GM10248 (cell line): ENCODE data around the gene EFCC1.

Source experiments
- CTCF ChIA-PET: fragments of 300-600 bp; sonication (Branson Sonifier 250); formaldehyde crosslinking; extraction: SDS; loops from one replicate; lab custom pipeline; 2021; ENCODE audit warnings: antibody characterized with exemption; lab: Yijun Ruan, JAX
- POLR2A ChIA-PET: fragments of 350-650 bp; sonication (Branson Sonifier 250); formaldehyde crosslinking; extraction: SDS; loops from one replicate; lab custom pipeline; 2020; ENCODE audit warnings: antibody characterized with exemption; lab: Yijun Ruan, JAX
- DNase-seq: peaks from one replicate; pipeline ENCODE4 v3.0.0; 2012; ENCODE audit errors: extremely low spot score
- TF ChIP-seq, protein P1 (sequence below): IDR thresholded peaks from 2 replicates; pipeline ENCODE4 v1.5.1; 2012; ENCODE audit warnings: mild to moderate bottlenecking, low read depth; ENCODE audit errors: extremely low read depth, missing control alignments, control extremely low read depth

The EFCC1 gene

DNA sequence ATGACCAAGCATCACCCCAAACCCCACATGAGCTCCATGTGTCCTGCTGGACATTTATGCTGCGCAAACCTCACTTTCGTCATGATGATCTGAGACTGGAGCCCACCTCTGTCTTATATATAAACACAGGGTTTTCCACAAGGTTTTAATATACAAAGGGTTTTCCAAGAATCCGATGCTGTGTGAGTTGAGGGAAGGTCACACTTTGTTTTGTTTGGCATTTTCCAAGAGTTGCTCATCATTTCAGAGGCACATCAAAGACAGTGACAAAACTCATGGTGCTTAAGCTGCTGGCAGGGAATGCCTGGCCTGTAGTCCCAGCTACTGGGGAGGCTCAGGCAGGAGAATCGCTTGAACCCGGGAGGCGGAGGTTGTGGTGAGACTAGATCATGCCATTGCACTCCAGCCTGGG lies 20.0 kb downstream of the EFCC1 start:
- TF ChIP-seq, protein P1, sequence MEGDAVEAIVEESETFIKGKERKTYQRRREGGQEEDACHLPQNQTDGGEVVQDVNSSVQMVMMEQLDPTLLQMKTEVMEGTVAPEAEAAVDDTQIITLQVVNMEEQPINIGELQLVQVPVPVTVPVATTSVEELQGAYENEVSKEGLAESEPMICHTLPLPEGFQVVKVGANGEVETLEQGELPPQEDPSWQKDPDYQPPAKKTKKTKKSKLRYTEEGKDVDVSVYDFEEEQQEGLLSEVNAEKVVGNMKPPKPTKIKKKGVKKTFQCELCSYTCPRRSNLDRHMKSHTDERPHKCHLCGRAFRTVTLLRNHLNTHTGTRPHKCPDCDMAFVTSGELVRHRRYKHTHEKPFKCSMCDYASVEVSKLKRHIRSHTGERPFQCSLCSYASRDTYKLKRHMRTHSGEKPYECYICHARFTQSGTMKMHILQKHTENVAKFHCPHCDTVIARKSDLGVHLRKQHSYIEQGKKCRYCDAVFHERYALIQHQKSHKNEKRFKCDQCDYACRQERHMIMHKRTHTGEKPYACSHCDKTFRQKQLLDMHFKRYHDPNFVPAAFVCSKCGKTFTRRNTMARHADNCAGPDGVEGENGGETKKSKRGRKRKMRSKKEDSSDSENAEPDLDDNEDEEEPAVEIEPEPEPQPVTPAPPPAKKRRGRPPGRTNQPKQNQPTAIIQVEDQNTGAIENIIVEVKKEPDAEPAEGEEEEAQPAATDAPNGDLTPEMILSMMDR: no peak
- ChIA-PET POLR2A (no interaction called here), CTCF (interaction anchor here (1.1 to 7.6 kb wide), 4 partner anchors 13 to 225 kb away, joined by 3 to 35 read pairs (median 8); no protein-coding TSS in a partner anchor)
- no peak for DNase-seq

DNA sequence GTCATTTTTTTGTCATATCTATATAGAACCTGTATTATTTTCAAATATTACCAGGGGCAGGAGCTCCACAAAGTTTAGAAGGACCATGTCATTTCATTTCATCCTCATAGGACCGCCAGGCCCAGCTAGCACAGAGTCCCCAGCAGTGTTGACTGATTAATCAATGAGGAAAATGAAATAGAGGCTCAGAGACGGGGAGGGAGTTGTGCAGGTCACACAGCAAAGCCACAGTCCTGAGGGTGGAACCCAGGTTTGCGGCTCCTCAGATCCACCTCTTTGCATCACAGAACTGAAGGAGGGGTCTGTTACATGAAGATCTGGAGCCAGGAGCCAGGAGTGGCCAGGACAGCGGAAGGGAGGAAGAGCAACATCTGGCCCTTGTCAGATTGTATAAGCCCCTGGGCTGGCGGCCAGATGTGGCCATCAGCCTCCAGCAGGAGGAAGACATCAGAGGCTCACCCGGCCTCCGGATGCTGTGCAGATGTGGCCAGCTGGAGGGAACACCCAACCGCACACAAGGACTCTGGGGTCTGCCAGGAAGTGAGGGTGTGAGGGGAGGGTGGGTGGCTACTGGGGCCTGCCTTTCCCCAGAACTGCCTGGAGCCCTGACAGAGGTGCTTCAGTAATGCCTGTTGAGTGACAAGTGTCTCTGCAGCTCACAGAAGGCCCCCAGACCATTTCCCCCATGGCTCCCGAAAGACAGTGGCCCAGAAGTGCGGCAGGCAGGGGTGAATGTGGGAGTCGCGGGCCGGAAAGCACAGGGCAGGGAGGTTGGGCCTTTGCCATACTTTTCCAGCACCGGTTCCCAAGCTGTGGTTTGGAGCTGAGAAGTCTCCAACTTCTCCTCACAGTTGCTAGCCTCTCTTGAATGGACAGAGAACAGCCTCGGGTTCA lies 21.3 kb downstream of the EFCC1 start:
- DNase-seq: no peak
- TF ChIP-seq, protein P1: no peak
- POLR2A ChIA-PET: no interaction called here
- CTCF ChIA-PET: interaction anchor here (0.7 to 7.6 kb wide), 4 partner anchors 12 to 224 kb away, joined by 3 to 35 read pairs (median 6); no protein-coding TSS in a partner anchor

DNA sequence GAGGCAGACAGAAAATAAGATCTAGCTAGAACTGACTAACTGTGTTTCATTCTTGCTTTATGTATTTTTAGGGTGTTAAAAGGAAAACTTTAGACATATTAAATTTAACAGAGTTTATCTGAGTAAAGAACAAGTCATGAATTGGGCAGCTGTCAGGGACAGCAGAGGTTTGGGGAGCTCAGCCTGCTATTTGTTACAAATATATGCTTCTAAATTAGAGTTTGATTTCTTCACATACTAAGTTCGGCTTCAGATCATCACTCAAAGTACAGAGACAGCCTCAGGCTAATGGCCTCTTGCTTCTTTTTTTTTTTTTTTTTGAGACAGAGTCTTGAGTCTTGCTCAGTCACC lies 21.9 kb downstream of the EFCC1 start:
- DNase-seq: no peak
- ChIA-PET POLR2A (interaction anchor here (0.6 kb wide), 1 partner anchor 100 kb away, joined by 3 read pairs; no protein-coding TSS in a partner anchor), CTCF (interaction anchor here (7.6 kb wide), 1 partner anchor 30 kb away, joined by 35 read pairs; no protein-coding TSS in a partner anchor)
- TF ChIP-seq, protein P1: no peak

DNA sequence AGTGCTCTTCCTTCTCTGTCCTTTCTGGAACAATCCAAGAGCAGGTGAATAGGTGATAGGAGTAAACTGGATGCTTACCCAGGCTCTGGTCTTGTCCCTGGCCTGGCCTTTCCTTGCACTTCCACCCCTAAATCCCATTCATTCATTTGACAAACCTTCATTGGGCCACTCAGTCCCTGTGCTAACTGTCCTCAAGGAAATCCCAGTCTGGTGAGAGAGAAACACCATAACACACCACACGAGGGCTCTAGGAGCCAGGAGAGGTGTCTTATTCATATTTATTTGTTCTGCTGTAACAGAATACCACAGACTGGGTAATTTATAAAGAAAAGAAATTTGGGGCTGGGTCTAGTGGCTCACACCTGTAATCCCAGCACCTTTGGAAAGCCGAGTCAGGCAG lies 22.8 kb downstream of the EFCC1 start:
- no peak for DNase-seq
- POLR2A ChIA-PET: interaction anchor here (0.6 kb wide), 1 partner anchor 99 kb away, joined by 3 read pairs; no protein-coding TSS in a partner anchor
- CTCF ChIA-PET: interaction anchor here (7.6 kb wide), 1 partner anchor 29 kb away, joined by 35 read pairs; no protein-coding TSS in a partner anchor
- TF ChIP-seq, protein P1: peak; percentile 13

DNA sequence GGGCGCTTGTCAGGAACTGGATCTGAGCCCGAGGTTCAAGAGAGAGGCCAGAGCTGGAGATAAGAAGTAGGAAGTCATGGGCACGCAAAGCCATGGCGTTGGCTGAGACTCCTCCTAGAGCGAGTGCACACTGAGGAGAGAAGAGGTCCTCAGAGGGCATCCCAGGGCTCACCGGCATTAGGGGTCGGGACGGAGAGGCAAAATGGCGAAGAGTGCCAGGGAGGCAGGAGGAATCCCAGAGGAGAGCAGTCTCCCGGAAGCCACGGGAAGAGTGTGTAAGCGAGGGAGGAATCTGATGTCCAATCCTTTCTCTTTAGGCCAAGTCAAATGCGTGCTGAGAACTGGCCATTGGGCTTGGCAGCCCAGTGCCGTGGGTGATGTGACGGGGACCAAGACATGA lies 24.0 kb downstream of the EFCC1 start:
- DNase-seq: no peak
- POLR2A ChIA-PET: no interaction called here
- CTCF ChIA-PET: interaction anchor here (1.3 to 7.6 kb wide), 4 partner anchors 8 to 179 kb away, joined by 3 to 36 read pairs (median 22); no protein-coding TSS in a partner anchor
- TF ChIP-seq, protein P1: no peak

DNA sequence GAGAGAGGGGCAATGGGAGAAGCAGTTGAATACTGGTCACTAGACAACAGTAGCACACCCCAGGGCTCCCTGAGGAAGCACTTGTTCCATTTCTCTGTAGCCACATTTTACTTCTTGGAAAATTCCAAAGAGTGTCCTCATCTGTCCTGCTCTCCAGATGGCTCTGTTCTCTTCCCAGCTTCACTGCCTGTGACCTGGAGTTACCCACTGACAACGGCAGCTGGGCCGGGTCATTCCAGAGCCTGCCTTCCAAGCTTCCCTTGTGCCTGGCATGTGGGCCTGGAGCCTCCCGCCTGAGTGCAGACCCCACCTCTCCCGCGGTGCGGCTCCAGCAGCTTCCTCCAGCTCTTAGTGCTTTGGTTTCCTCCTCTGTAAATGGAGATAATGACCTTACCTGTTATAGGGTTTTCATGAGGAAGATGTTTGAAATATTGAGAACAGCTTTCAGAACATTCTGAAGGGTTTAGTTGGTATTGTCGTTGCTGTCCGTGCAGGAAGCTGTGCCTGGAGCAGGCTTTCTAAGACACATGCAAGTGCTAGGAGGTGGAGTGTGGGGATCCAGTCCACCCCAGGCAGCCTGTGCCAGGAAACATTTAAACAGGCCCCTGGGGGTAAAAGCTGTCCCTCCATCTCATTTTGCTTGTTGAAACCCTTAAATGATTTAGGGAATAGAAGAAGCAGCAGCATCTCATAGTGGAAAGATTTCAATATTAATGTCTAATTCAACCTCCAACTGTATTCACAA lies 24.8 kb downstream of the EFCC1 start:
- ChIA-PET POLR2A (no interaction called here), CTCF (interaction anchor here (0.8 to 7.6 kb wide), 11 partner anchors 9 to 220 kb away, joined by 3 to 36 read pairs (median 4); no protein-coding TSS in a partner anchor)
- TF ChIP-seq, protein P1: no peak
- no peak for DNase-seq
